HepG2 (cell line): Measurements from ENCODE around the gene TK1. TPM values are rescaled to one million over a fixed set of nuclear protein-coding genes. Genes with fewer than 3 reads are reported as not detected.

Source experiments
- IKZF5 ChIP-seq: IDR thresholded peaks from 2 replicates; pipeline ENCODE4 v1.6.1; 2018; ENCODE audit warnings: missing genetic modification reagents, mild to moderate bottlenecking, missing compliant biosample characterization
- JUN ChIP-seq: sonication (generic); formaldehyde crosslinking; IDR thresholded peaks from 2 replicates; pipeline ENCODE4 v1.4.0; 2020; ENCODE audit warnings: mild to moderate bottlenecking, missing genetic modification reagents
- NFKBIZ ChIP-seq: IDR thresholded peaks from 2 replicates; pipeline ENCODE4 v1.6.1; 2018; ENCODE audit warnings: missing genetic modification reagents, missing compliant biosample characterization
- SP1 ChIP-seq, 2 experiments: fragments of 450-650 bp in 1 of 2; sonication (generic) in 1 of 2; formaldehyde crosslinking in 1 of 2; IDR thresholded peaks; 2 replicates each; pipeline versions ENCODE4 v1.4.0 to v1.6.1; 2016 to 2020; ENCODE audit warnings: missing genetic modification reagents in 1 of 2
- ZNF274 ChIP-seq: sonication (generic); formaldehyde crosslinking; IDR thresholded peaks from 2 replicates; pipeline ENCODE4 v1.5.1; 2020; ENCODE audit warnings: mild to moderate bottlenecking, missing genetic modification reagents
- ZNF441 ChIP-seq: sonication (generic); formaldehyde crosslinking; IDR thresholded peaks from 2 replicates; pipeline ENCODE4 v1.7.0; 2021; ENCODE audit warnings: missing genetic modification reagents, borderline replicate concordance
- ZNF570 ChIP-seq: sonication (generic); formaldehyde crosslinking; IDR thresholded peaks from 2 replicates; pipeline ENCODE4 v1.4.0; 2020; ENCODE audit warnings: mild to moderate bottlenecking, missing genetic modification reagents, borderline replicate concordance
- ZNF574 ChIP-seq: sonication (generic); formaldehyde crosslinking; IDR thresholded peaks from 2 replicates; pipeline ENCODE4 v1.4.0; 2020; ENCODE audit warnings: missing genetic modification reagents
- polyA plus RNA-seq, 8 experiments: library from polyadenylated mRNA; depleted of rRNA in 3 of 8; stranded (reverse) in 7 of 8; unstranded in 1 of 8; fragments of >200 nt; fragmentation: Illumina TruSeq in 4 of 8; extraction: Trizol in 4 of 8; gene quantifications; 2 replicates each; pipeline versions ENCODE4 v1.2.1 to v1.2.3, GENCODE V29; 2011 to 2016; ENCODE audit warnings: low read depth in 4 of 8, missing spikeins in 1 of 8, mixed read lengths in 1 of 8; ENCODE audit not compliant: insufficient read depth in 1 of 8
- total RNA-seq, 5 experiments: library from RNA; depleted of rRNA; stranded (reverse); fragments of >200 nt; fragmentation: Illumina TruSeq; extraction: Trizol; gene quantifications; 2 replicates each; pipeline ENCODE4 v1.2.3, GENCODE V29; 2016; ENCODE audit warnings: low read depth in 1 of 5
- TF ChIP-seq, protein P1 (sequence below): sonication (generic); formaldehyde crosslinking; IDR thresholded peaks from 2 replicates; pipeline ENCODE4 v1.8.0; 2022; ENCODE audit warnings: mild to moderate bottlenecking, missing genetic modification reagents, borderline replicate concordance
- TF ChIP-seq, protein P2 (sequence below): sonication (generic); formaldehyde crosslinking; IDR thresholded peaks from 2 replicates; pipeline ENCODE4 v1.8.1; 2023; ENCODE audit warnings: missing genetic modification reagents, inconsistent platforms, borderline replicate concordance
- TF ChIP-seq, protein P3 (sequence below), 2 experiments: fragments of 450-650 bp in 1 of 2; sonication (generic) in 1 of 2; formaldehyde crosslinking in 1 of 2; IDR thresholded peaks; 2 replicates each; pipeline versions ENCODE4 v1.6.1 to v1.8.0; 2016 to 2022; ENCODE audit warnings: antibody characterized with exemption in 1 of 2, mild to moderate bottlenecking in 1 of 2, missing genetic modification reagents in 1 of 2

TK1 gene
- total and polyA plus RNA-seq, 2 of the 13 experiments (the other 11 are each of a cell fraction or from before 2014, with no cell fraction given): 45.0 to 96.0 TPM

GRCh38 chr17:78148286-78149016 is 38.4 kb downstream of the TK1 start (continued):
- TF ChIP-seq IKZF5 (CRISPR knock-in tag): 0 out of 2 replicates have a peak, but pooled peaks have one; percentile 26
- TF ChIP-seq, protein P1, sequence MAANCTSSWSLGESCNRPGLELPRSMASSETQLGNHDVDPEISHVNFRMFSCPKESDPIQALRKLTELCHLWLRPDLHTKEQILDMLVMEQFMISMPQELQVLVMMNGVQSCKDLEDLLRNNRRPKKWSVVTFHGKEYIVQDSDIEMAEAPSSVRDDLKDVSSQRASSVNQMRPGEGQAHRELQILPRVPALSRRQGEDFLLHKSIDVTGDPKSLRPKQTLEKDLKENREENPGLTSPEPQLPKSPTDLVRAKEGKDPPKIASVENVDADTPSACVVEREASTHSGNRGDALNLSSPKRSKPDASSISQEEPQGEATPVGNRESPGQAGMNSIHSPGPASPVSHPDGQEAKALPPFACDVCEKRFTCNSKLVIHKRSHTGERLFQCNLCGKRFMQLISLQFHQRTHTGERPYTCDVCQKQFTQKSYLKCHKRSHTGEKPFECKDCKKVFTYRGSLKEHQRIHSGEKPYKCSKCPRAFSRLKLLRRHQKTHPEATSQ (CRISPR knock-in tag): no peak
- TF ChIP-seq SP1 (IDR thresholded peaks at IDR 0.05): no peak
- TF ChIP-seq SP1 (CRISPR knock-in tag; IDR thresholded peaks at IDR 0.05): 0 out of 2 replicates have a peak, but pooled peaks have one; percentile 11
- TF ChIP-seq ZNF574 (CRISPR knock-in tag): 0 out of 2 replicates have a peak, but pooled peaks have one; percentile 17
- TF ChIP-seq ZNF570: no peak
- TF ChIP-seq ZNF274 (CRISPR knock-in tag): no peak
- TF ChIP-seq, protein P2, sequence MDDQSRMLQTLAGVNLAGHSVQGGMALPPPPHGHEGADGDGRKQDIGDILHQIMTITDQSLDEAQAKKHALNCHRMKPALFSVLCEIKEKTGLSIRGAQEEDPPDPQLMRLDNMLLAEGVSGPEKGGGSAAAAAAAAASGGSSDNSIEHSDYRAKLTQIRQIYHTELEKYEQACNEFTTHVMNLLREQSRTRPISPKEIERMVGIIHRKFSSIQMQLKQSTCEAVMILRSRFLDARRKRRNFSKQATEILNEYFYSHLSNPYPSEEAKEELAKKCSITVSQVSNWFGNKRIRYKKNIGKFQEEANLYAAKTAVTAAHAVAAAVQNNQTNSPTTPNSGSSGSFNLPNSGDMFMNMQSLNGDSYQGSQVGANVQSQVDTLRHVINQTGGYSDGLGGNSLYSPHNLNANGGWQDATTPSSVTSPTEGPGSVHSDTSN (CRISPR knock-in tag): no peak
- TF ChIP-seq ZNF441 (CRISPR knock-in tag): no peak
- peak; percentile 55; the same call in 1 of the 2 replicates for TF ChIP-seq JUN (CRISPR knock-in tag)
- no peak for TF ChIP-seq NFKBIZ (CRISPR knock-in tag)
- TF ChIP-seq, protein P3, sequence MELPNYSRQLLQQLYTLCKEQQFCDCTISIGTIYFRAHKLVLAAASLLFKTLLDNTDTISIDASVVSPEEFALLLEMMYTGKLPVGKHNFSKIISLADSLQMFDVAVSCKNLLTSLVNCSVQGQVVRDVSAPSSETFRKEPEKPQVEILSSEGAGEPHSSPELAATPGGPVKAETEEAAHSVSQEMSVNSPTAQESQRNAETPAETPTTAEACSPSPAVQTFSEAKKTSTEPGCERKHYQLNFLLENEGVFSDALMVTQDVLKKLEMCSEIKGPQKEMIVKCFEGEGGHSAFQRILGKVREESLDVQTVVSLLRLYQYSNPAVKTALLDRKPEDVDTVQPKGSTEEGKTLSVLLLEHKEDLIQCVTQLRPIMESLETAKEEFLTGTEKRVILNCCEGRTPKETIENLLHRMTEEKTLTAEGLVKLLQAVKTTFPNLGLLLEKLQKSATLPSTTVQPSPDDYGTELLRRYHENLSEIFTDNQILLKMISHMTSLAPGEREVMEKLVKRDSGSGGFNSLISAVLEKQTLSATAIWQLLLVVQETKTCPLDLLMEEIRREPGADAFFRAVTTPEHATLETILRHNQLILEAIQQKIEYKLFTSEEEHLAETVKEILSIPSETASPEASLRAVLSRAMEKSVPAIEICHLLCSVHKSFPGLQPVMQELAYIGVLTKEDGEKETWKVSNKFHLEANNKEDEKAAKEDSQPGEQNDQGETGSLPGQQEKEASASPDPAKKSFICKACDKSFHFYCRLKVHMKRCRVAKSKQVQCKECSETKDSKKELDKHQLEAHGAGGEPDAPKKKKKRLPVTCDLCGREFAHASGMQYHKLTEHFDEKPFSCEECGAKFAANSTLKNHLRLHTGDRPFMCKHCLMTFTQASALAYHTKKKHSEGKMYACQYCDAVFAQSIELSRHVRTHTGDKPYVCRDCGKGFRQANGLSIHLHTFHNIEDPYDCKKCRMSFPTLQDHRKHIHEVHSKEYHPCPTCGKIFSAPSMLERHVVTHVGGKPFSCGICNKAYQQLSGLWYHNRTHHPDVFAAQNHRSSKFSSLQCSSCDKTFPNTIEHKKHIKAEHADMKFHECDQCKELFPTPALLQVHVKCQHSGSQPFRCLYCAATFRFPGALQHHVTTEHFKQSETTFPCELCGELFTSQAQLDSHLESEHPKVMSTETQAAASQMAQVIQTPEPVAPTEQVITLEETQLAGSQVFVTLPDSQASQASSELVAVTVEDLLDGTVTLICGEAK (IDR thresholded peaks at IDR 0.05): no peak
- TF ChIP-seq, protein P3 (CRISPR knock-in tag; IDR thresholded peaks at IDR 0.05): peak; percentile 34; the same call in 1 of the 2 replicates
